AG09319 (cell line): ENCODE results near the gene PALLD.

ENCODE experiments used
- DNase-seq: peaks from one replicate; pipeline ENCODE4 v3.0.0-alpha.2; 2010; ENCODE audit warnings: low read depth; ENCODE audit errors: extremely low read depth
- CTCF ChIP-seq: IDR thresholded peaks from 2 replicates; pipeline ENCODE4 v1.5.1; 2011; ENCODE audit warnings: low read depth, mild to moderate bottlenecking, inconsistent platforms, low read length, moderate library complexity

The PALLD gene

DNA sequence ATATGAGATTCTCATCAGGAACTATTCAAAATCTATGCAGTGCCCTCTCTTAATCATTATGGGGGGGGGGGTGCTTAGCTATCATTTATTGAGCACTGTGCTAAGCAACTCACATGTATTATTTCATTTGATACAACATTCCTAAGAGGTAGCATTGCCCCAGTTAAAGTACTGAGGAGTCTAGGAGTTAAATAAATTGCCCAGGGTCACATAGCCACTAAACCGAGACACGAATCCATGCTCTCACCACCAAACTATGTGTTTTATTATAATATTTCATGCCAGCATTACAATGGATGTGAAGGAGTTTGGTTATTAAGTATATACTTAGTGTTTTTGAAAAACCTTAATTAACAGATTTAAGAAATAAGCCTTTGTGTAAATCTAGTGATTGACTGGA, 381.8 kb downstream of the PALLD start:
- no peak for DNase-seq
- no peak for TF ChIP-seq CTCF

DNA sequence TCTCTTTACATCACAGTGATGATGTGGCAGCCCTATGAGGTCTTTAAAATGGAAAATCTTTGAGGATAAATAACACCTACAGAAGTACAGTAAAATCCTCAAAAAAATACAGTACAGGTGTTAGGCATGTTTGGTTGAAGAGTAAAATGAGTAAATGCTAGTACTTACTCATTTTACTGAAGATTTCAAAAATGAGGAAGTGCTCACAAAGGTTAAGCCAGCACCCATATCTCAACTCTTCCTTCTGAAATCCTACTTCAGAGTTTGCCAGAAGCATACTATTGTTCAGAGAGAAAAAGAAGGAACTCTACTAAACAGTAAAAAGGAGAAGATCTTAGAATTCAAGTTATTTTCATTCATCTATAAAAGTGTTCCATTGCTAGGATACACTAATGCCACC, 382.3 kb downstream of the PALLD start:
- TF ChIP-seq CTCF, result no peak
- no peak for DNase-seq

DNA sequence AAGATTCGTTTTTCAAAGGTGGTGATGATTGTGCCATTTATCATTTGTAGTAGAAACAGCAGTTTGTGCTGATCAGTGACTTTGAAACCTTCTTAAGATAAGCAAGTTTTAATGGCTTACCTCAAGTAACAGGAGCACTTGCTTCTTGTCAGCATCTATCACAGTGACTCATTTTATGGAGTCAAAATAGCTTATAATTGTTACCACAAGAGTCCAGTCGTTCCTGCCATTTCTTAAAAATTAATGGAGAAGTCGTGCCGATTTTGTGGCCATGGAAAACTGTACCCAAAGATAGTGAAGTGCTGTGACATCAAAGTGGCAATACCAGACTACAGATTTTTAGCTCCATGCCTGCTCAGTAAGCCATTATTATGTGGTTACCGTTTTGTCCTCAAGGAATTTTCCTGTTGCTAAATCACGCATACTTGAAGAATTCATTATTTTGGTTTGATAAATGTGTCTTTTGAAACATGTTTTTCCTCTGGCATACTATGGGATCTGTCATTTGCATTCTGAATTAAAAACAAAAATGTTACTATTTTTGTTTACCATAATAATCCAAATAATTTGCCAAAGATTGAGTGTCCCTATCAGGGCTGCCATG, 383.3 kb downstream of the PALLD start:
- no peak for DNase-seq
- TF ChIP-seq CTCF, result no peak

DNA sequence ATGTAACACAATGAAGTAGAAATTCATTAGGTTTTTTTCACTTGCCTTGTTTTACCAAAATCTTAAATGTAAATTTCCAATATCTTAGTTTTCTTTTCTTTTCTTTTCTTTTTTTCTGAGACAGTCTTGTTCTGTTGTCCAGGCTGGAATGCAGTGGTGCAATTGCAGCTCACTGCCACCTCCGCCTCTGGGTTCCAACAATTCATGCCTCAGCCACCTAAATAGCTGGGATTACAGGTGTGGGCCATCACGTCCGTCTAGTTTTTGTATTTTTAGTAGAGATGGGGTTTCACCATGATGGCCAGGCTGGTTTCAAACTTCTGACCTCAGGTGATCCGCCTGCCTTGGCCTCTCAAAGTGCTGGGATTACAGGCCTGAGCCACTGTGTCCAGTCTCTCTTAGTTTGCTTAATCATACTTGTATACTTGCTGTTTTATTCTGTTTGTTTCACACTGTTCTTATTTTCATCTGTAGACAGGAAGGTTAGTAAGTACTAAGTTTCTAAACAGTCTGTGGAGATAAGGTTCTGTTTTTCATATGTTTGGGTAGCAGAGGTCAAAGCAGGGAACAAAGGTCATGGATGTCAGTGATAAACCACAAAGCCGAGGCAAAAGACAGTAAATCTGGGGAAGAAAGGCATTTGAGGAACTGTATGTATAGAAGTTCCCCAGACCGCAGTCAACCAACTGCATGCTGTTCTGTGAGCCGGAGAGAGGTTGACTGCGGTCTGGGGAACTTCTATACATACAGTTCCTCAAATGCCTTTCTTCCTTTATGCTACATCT, 384.2 kb downstream of the PALLD start:
- DNase-seq, result no peak

GRCh38 chr4:168881781-168882420, 385.0 kb downstream of the PALLD start:
- DNase-seq, result no peak
- no peak for TF ChIP-seq CTCF

More for the DNA sequence above, 384.2 kb downstream of the PALLD start:
- TF ChIP-seq CTCF, result no peak

- DNase-seq, result no peak
- no peak for TF ChIP-seq CTCF
These were observed 385.9 kb downstream of the PALLD start for GRCh38 chr4:168882650-168883233.

GRCh38 chr4:168883513-168883912, 386.7 kb downstream of the PALLD start:
- no peak for TF ChIP-seq CTCF
- peak; percentile 34 for DNase-seq
